Heart left ventricle (tissue), 13 donors: ENCODE measurements around the gene SCRT2.

Experiments
- CTCF ChIP-seq, 12 donors: fragments of 200-600 bp; sonication (generic) in 4 of 12; IDR thresholded peaks; one replicate each; pipeline versions ENCODE4 v1.5.0 to v1.8.0; 2018 to 2022; ENCODE audit warnings: antibody characterized with exemption in 12 of 12, mild to moderate bottlenecking in 5 of 12
- POLR2A ChIP-seq, 2 donors: fragments of 450-650 bp; IDR thresholded peaks; one replicate each; pipeline ENCODE4 v1.6.1; 2017; ENCODE audit warnings: antibody characterized with exemption in 2 of 2, mild to moderate bottlenecking in 2 of 2, moderate library complexity in 2 of 2
- donor health status: ischemic (EF 13 %, LVEDD 7.1; RV severe dilation, severe dysfunction).
- donor health status: DM: no; HTN: yes; CAD: no.
- donor health status: DM: no; HTN: no; CAD: no.
- donor health status: ischemic (EF 25% LVEDD 6.9; RV normal size, moderate dysfunction).
- donor health status: ischemic (EF 25% LVEDD 5.7; RV mildly dilated, moderate dysfunction).
- donor health status: ischemic (EF 35%, LVEDD 5.7; RV mildly dilated, moderate dysfunction).
- donor health status: nonischemic (EF 11% LVEDD 7.7; RV severe dilation, severe dysfunction).
- donor health status: DM: yes; HTN: yes; CAD: no.
- donor health status: PGD.
- donor health status: ischemic (EF 29% LVEDD 5.4; RV normal size, mild dysfunction).
- donor health status: nonischemic (EF 23%, LVEDD 6.1; RV moderate dilation, normal function).

- TF ChIP-seq POLR2A (IDR thresholded peaks at IDR 0.05) (no peak), CTCF (IDR thresholded peaks at IDR 0.05) (no peak)
Observed at GRCh38 chr20:668050-668449, 7.6 kb downstream of the SCRT2 start.
